Measurements from ENCODE around the gene THSD4.

Gene THSD4

GRCh38 chr15:71494563-71495397, 379.5 kb downstream of the THSD4 start:
- DNase-seq (ENCODE audit: low read depth in 2 of 2): no peak

- DNase-seq (ENCODE audit: low read depth in 2 of 2): no peak
These were observed 380.1 kb downstream of the THSD4 start for GRCh38 chr15:71495398-71495780.

- no peak for DNase-seq (ENCODE audit: low read depth in 2 of 2)
These were observed 381.2 kb downstream of the THSD4 start for GRCh38 chr15:71496336-71496955.

- DNase-seq (ENCODE audit: low read depth in 2 of 2): no peak
These were observed 386.2 kb downstream of the THSD4 start for GRCh38 chr15:71501344-71502076.

GRCh38 chr15:71502077-71502432, 386.8 kb downstream of the THSD4 start:
- DNase-seq (ENCODE audit: low read depth in 2 of 2): no peak

- DNase-seq (ENCODE audit: low read depth in 2 of 2): no peak
These were observed 390.7 kb downstream of the THSD4 start for GRCh38 chr15:71505962-71506361.

GRCh38 chr15:71506946-71507345, 391.7 kb downstream of the THSD4 start:
- DNase-seq (ENCODE audit: low read depth in 2 of 2): no peak

- DNase-seq (ENCODE audit: low read depth in 2 of 2): no peak
These were observed 392.9 kb downstream of the THSD4 start for GRCh38 chr15:71508081-71508682.

GRCh38 chr15:71509139-71509538, 393.9 kb downstream of the THSD4 start:
- DNase-seq (ENCODE audit: low read depth in 2 of 2): no peak

- no peak for DNase-seq (ENCODE audit: low read depth in 2 of 2)
These were observed 395.5 kb downstream of the THSD4 start for GRCh38 chr15:71510763-71511162.

- DNase-seq (ENCODE audit: low read depth in 2 of 2): no peak
These were observed 396.8 kb downstream of the THSD4 start for GRCh38 chr15:71511796-71512681.

- DNase-seq (ENCODE audit: low read depth in 2 of 2): no peak
These were observed 397.4 kb downstream of the THSD4 start for GRCh38 chr15:71512682-71513006.

GRCh38 chr15:71515375-71516186, 400.3 kb downstream of the THSD4 start:
- no peak for DNase-seq (ENCODE audit: low read depth in 2 of 2)

GRCh38 chr15:71517751-71518150, 402.5 kb downstream of the THSD4 start:
- no peak for DNase-seq (ENCODE audit: low read depth in 2 of 2)

GRCh38 chr15:71518661-71519060, 403.4 kb downstream of the THSD4 start:
- no peak for DNase-seq (ENCODE audit: low read depth in 2 of 2)

- no peak for DNase-seq (ENCODE audit: low read depth in 2 of 2)
These were observed 411.0 kb downstream of the THSD4 start for GRCh38 chr15:71526060-71526820.

- no peak for DNase-seq (ENCODE audit: low read depth in 2 of 2)
These were observed 414.1 kb downstream of the THSD4 start for GRCh38 chr15:71529361-71529760.

- no peak for DNase-seq (ENCODE audit: low read depth in 2 of 2)
These were observed 414.8 kb downstream of the THSD4 start for GRCh38 chr15:71530116-71530515.

- no peak for DNase-seq (ENCODE audit: low read depth in 2 of 2)
These were observed 417.7 kb downstream of the THSD4 start for GRCh38 chr15:71532994-71533393.

GRCh38 chr15:71538181-71538580, 422.9 kb downstream of the THSD4 start:
- no peak for DNase-seq (ENCODE audit: low read depth in 2 of 2)
